Measurements from ENCODE around the gene MOB1A. TPM values are rescaled to one million over a fixed set of nuclear protein-coding genes. Genes with fewer than 3 reads are reported as not detected.
"Not testable (repeated sequence)": the region's sequence is repeated elsewhere in the genome, so short reads cannot be mapped to it uniquely, and the experiment has no call there.

Gene MOB1A
- total and polyA plus RNA-seq, 2 donors: 68.4 to 104 TPM

- peaks cover 0 to 5% of the 10 kb centered on the region in 2 donors for H3K9me3 ChIP-seq (ENCODE audit: control insufficient read depth in 2 of 2, insufficient read depth in 1 of 2, low read length in 1 of 2)
- no peak overlapping the region for H3K27ac ChIP-seq (ENCODE audit: low read depth in 1 of 2, low read length in 1 of 2)
- DNase-seq (ENCODE audit: low read depth in 6 of 9, low spot score in 9 of 9): no peak
- H3K4me3 ChIP-seq (ENCODE audit: low read length in 2 of 2): no peak overlapping the region
- WGBS: 85% methylated on average over 6 of the region's 6 CpGs
- H3K36me3 ChIP-seq (ENCODE audit: control insufficient read depth in 2 of 2, insufficient read depth in 2 of 2, low read length in 1 of 2): no peaks in the 10 kb centered on the region
- H3K27me3 ChIP-seq (ENCODE audit: control insufficient read depth in 2 of 2, insufficient read depth in 1 of 2, low read length in 1 of 2): no peaks in the 10 kb centered on the region
- H3K4me1 ChIP-seq (ENCODE audit: control insufficient read depth in 2 of 2, insufficient read depth in 2 of 2, low read length in 2 of 2): peaks cover 0 to 2% of the 10 kb centered on the region in 2 donors
Measured at GRCh38 chr2:74191596-74192380, 13.1 kb upstream of the MOB1A start.

GRCh38 chr2:74188696-74189095 lies 10.0 kb upstream of the MOB1A start:
- Histone ChIP-seq H3K4me1 (ENCODE audit: control insufficient read depth in 2 of 2, insufficient read depth in 2 of 2, low read length in 2 of 2) (peaks cover 0 to 2% of the 10 kb centered on the region in 2 donors), H3K9me3 (ENCODE audit: control insufficient read depth in 2 of 2, insufficient read depth in 1 of 2, low read length in 1 of 2) (peaks cover 0 to 5% of the 10 kb centered on the region in 2 donors), H3K4me3 (ENCODE audit: low read length in 2 of 2) (no peak overlapping the region), H3K27ac (ENCODE audit: low read depth in 1 of 2, low read length in 1 of 2) (no peak overlapping the region), H3K27me3 (ENCODE audit: control insufficient read depth in 2 of 2, insufficient read depth in 1 of 2, low read length in 1 of 2) (no peaks in the 10 kb centered on the region), H3K36me3 (ENCODE audit: control insufficient read depth in 2 of 2, insufficient read depth in 2 of 2, low read length in 1 of 2) (no peaks in the 10 kb centered on the region)
- no peak for DNase-seq (ENCODE audit: low read depth in 6 of 9, low spot score in 9 of 9)
- WGBS: 99% methylated on average over 3 of the region's 3 CpGs

- 95% methylated on average over 6 of the region's 6 CpGs for WGBS
Measured at GRCh38 chr2:74188018-74188601, 9.4 kb upstream of the MOB1A start.

DNA sequence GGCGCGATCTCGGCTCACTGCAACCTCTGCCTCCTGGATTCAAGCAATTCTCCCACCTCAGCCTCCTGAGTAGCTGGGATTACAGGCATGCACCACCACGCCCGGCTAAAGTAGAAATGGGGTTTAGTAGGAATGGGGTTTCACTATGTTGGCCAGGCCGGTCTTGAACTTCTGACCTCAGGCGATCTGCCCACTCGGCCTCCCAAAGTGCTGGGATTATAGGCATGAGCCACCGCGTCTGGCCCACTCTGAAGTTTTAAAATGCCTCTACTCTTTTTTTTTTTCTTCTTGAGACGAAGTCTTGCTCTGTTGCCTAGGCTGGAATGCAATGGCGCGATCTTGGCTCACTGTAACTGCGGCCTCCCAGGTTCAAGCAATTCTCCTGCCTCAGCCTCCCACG lies 8.0 kb upstream of the MOB1A start:
- WGBS: 98% methylated on average over 15 of the region's 15 CpGs
- not testable (repeated sequence) for H3K4me3 ChIP-seq (ENCODE audit: low read length in 2 of 2)

More at GRCh38 chr2:74188018-74188601, 9.4 kb upstream of the MOB1A start:
- Histone ChIP-seq H3K27me3 (ENCODE audit: control insufficient read depth in 2 of 2, insufficient read depth in 1 of 2, low read length in 1 of 2) (no peaks in the 10 kb centered on the region), H3K4me3 (ENCODE audit: low read length in 2 of 2) (no peak overlapping the region), H3K36me3 (ENCODE audit: control insufficient read depth in 2 of 2, insufficient read depth in 2 of 2, low read length in 1 of 2) (no peaks in the 10 kb centered on the region), H3K9me3 (ENCODE audit: control insufficient read depth in 2 of 2, insufficient read depth in 1 of 2, low read length in 1 of 2) (peaks cover 0 to 5% of the 10 kb centered on the region in 2 donors), H3K27ac (ENCODE audit: low read depth in 1 of 2, low read length in 1 of 2) (no peak overlapping the region), H3K4me1 (ENCODE audit: control insufficient read depth in 2 of 2, insufficient read depth in 2 of 2, low read length in 2 of 2) (peaks cover 0 to 2% of the 10 kb centered on the region in 2 donors)
- DNase-seq (ENCODE audit: low read depth in 6 of 9, low spot score in 9 of 9): no peak

GRCh38 chr2:74186038-74186437 lies 7.4 kb upstream of the MOB1A start:
- H3K27ac ChIP-seq (ENCODE audit: low read depth in 1 of 2, low read length in 1 of 2): no peak overlapping the region
- DNase-seq (ENCODE audit: low read depth in 6 of 9, low spot score in 9 of 9): peak in 1 of 9 donors; percentile 47
- no peak overlapping the region for H3K4me3 ChIP-seq (ENCODE audit: low read length in 2 of 2)
- H3K4me1 ChIP-seq (ENCODE audit: control insufficient read depth in 2 of 2, insufficient read depth in 2 of 2, low read length in 2 of 2): peaks cover 0 to 8% of the 10 kb centered on the region in 2 donors
- H3K27me3 ChIP-seq (ENCODE audit: control insufficient read depth in 2 of 2, insufficient read depth in 1 of 2, low read length in 1 of 2): no peaks in the 10 kb centered on the region
- 67% methylated on average over 9 of the region's 9 CpGs for WGBS
- H3K36me3 ChIP-seq (ENCODE audit: control insufficient read depth in 2 of 2, insufficient read depth in 2 of 2, low read length in 1 of 2): no peaks in the 10 kb centered on the region
- no peaks in the 10 kb centered on the region for H3K9me3 ChIP-seq (ENCODE audit: control insufficient read depth in 2 of 2, insufficient read depth in 1 of 2, low read length in 1 of 2)

More for the DNA sequence above, 8.0 kb upstream of the MOB1A start:
- H3K27ac ChIP-seq (ENCODE audit: low read depth in 1 of 2, low read length in 1 of 2); H3K27me3 ChIP-seq (ENCODE audit: control insufficient read depth in 2 of 2, insufficient read depth in 1 of 2, low read length in 1 of 2); DNase-seq (ENCODE audit: low read depth in 6 of 9, low spot score in 9 of 9); H3K36me3 ChIP-seq (ENCODE audit: control insufficient read depth in 2 of 2, insufficient read depth in 2 of 2, low read length in 1 of 2); H3K9me3 ChIP-seq (ENCODE audit: control insufficient read depth in 2 of 2, insufficient read depth in 1 of 2, low read length in 1 of 2); H3K4me1 ChIP-seq (ENCODE audit: control insufficient read depth in 2 of 2, insufficient read depth in 2 of 2, low read length in 2 of 2): not testable (repeated sequence)

GRCh38 chr2:74183878-74184277 lies 5.2 kb upstream of the MOB1A start:
- WGBS: 97% methylated on average over 2 of the region's 2 CpGs
- peaks cover 5 to 12% of the 10 kb centered on the region in 2 donors for H3K4me1 ChIP-seq (ENCODE audit: control insufficient read depth in 2 of 2, insufficient read depth in 2 of 2, low read length in 2 of 2)
- H3K27ac ChIP-seq (ENCODE audit: low read depth in 1 of 2, low read length in 1 of 2): no peak overlapping the region
- no peak for DNase-seq (ENCODE audit: low read depth in 6 of 9, low spot score in 9 of 9)
- no peak overlapping the region for H3K4me3 ChIP-seq (ENCODE audit: low read length in 2 of 2)
- no peaks in the 10 kb centered on the region for H3K9me3 ChIP-seq (ENCODE audit: control insufficient read depth in 2 of 2, insufficient read depth in 1 of 2, low read length in 1 of 2)
- H3K27me3 ChIP-seq (ENCODE audit: control insufficient read depth in 2 of 2, insufficient read depth in 1 of 2, low read length in 1 of 2): no peaks in the 10 kb centered on the region
- H3K36me3 ChIP-seq (ENCODE audit: control insufficient read depth in 2 of 2, insufficient read depth in 2 of 2, low read length in 1 of 2): no peaks in the 10 kb centered on the region

DNA sequence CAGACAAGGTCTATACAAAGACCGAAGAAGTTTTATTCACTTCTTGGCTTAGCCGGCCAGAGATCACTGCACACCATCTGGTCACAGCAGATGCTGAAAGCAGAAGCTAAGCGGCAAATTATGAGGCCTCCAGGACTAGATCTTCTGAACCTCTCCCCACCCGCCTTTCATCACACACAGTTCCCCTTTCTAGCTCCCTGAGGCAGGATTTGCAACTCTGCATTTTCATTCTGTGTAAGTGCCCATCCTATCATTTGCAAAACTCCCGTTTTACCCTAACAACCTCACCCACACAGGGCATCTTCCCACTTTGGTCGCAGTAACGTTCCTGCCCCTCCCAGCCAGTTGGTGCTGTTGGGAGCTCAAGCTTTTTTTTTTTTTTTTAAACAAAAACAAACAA lies 3.1 kb upstream of the MOB1A start:
- Histone ChIP-seq H3K4me3 (ENCODE audit: low read length in 2 of 2) (no peak overlapping the region), H3K27ac (ENCODE audit: low read depth in 1 of 2, low read length in 1 of 2) (no peak overlapping the region)

DNA sequence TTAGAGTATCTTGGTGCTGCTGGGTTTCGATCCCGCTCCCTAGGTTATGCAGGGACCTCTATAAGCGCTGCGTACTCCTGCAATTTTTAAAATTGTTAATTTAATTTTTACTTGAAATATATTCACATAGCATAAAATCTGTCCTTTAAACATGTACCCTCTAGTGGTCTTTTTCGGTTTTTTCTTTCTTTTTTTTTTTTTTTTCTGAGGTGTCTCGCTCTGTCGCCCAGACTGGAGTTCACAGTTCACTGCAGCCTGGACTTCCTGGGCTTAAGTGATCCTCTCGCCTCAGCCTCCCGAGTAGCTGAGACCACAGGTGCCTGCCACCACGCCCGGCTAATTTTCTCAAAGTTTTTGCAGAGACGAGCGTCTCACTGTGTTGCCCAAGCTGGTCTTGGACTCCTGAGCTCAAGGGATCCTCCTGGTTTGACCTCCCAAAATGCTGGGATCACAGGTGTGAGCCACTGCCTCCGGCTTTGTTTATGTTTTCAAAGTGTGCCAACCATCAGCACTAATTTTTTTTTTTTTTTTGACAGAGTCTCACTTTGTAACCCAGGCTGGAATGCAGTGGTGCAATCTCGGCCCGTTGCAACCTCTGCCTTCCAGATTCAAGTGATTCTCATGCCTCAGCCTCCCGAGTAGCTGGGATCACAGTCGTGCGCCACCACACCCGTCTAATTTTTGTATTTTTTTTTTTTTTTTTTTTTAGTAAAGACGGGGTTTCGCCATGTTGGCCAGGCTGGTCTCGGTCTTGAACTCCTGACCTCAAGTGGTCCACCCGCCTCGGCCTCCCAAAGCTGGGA lies 585 bp upstream of the MOB1A start:
- Histone ChIP-seq H3K27me3 (ENCODE audit: control insufficient read depth in 2 of 2, insufficient read depth in 1 of 2, low read length in 1 of 2) (no peaks in the 10 kb centered on the region), H3K4me3 (ENCODE audit: low read length in 2 of 2) (peak overlapping the region; percentile 77 to 87)
- DNase-seq (ENCODE audit: low read depth in 6 of 9, low spot score in 9 of 9): peak in 1 of 9 donors; percentile 13

More for the DNA sequence above, 3.1 kb upstream of the MOB1A start:
- H3K36me3 ChIP-seq (ENCODE audit: control insufficient read depth in 2 of 2, insufficient read depth in 2 of 2, low read length in 1 of 2): peaks cover 0 to 4% of the 10 kb centered on the region in 2 donors
- DNase-seq (ENCODE audit: low read depth in 6 of 9, low spot score in 9 of 9): peak in 1 of 9 donors; percentile 45
- H3K9me3 ChIP-seq (ENCODE audit: control insufficient read depth in 2 of 2, insufficient read depth in 1 of 2, low read length in 1 of 2): peaks cover 0 to 8% of the 10 kb centered on the region in 2 donors
- H3K4me1 ChIP-seq (ENCODE audit: control insufficient read depth in 2 of 2, insufficient read depth in 2 of 2, low read length in 2 of 2): peaks cover 5 to 10% of the 10 kb centered on the region in 2 donors
- H3K27me3 ChIP-seq (ENCODE audit: control insufficient read depth in 2 of 2, insufficient read depth in 1 of 2, low read length in 1 of 2): no peaks in the 10 kb centered on the region
- 9% methylated on average over 7 of the region's 7 CpGs for WGBS

More for the DNA sequence above, 585 bp upstream of the MOB1A start:
- peaks cover 0 to 8% of the 10 kb centered on the region in 2 donors for H3K9me3 ChIP-seq (ENCODE audit: control insufficient read depth in 2 of 2, insufficient read depth in 1 of 2, low read length in 1 of 2)
- H3K36me3 ChIP-seq (ENCODE audit: control insufficient read depth in 2 of 2, insufficient read depth in 2 of 2, low read length in 1 of 2): peaks cover 0 to 6% of the 10 kb centered on the region in 2 donors
- peaks cover 5 to 10% of the 10 kb centered on the region in 2 donors for H3K4me1 ChIP-seq (ENCODE audit: control insufficient read depth in 2 of 2, insufficient read depth in 2 of 2, low read length in 2 of 2)
- H3K27ac ChIP-seq (ENCODE audit: low read depth in 1 of 2, low read length in 1 of 2): peak overlapping the region; percentile 75 to 98
- 58% methylated on average over 25 of the region's 25 CpGs for WGBS
